Stimulated activated CD4-positive, alpha-beta T cell treated with anti-CD3 and anti-CD28 coated beads, Interleukin-12 subunit alpha, Interleukin-12 subunit beta, amount 100 ng/mL, for 24 hours (primary cell): ENCODE data around the gene TMIGD2.
A peak's percentile ranks its signal among the peaks of the same experiment; 100 is the strongest.

ENCODE experiments used
- DNase-seq, 2 experiments: peaks; one replicate each; pipeline ENCODE4 v3.0.0-alpha.2; 2020; ENCODE audit warnings: low read depth in 2 of 2

Gene TMIGD2

GRCh38 chr19:4326837-4327251, 24.7 kb upstream of the TMIGD2 start:
- no peak for DNase-seq

DNA sequence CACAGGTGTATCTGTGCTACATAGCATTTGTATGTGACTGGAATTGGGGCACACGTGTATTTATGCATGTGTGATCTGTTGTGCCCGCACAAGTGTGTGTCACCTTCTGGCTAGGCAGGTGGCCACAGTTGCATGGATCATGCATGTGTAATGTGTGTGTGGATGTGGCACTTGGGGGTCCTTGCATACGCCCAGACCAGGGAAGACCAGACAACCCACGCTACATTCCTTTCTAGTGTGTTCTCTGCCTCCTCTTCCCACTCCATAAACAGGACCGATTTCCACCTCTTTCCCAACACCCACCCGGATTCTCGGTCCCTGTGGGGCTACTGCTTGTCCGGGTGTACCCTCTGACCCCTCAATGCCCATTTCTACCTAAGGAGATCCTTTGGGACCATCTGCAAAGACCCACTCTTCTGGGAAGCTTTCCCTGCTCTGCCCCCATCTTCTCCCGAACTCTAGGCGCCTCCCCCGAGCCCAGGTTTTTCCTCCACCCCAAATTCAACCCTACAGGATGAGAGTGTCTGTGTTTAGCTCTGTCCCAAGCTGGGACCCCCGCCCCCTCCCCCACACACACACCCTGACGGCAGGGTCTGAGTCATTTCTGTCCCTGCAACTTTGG, 24.1 kb upstream of the TMIGD2 start:
- DNase-seq, result no peak

DNA sequence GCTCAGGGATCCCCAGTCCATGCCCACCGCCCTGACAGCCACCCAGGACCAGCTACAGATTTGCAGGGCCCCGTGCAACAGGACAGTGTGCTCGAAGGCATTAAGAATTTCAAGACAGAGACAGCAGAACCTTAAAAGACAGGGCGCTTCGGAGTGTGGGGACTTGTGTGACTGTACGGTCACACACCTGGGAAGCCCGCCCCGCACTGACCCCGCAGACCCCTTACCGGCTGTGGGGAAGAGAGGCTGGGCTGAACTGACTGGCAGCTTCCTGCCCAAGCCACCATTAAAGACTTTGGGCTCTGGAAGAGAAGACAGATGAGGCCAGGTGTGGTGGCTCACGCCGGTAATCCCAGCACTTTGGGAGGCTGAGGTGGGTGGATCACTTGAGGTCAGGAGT, 22.0 kb upstream of the TMIGD2 start:
- DNase-seq, result no peak

DNA sequence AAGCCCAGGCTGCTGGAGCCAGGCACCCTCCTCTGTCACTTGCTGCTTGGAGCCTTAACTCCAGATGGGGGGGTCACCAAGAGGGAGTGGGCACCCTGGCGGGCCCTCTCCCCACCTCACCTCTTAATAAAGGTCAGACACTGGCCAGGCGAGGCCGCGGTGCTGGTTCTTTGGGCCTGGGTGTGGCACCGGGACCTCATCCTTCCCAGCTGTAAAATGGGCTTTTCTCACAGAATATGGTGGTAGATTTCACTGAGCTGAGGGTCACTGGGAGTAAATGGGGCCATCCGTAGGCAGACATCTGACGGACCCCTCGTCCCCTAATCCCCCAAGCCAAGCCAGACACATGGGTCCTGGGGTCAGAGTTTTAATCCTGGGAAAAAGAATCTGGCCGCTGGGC, 21.5 kb upstream of the TMIGD2 start:
- no peak for DNase-seq

DNA sequence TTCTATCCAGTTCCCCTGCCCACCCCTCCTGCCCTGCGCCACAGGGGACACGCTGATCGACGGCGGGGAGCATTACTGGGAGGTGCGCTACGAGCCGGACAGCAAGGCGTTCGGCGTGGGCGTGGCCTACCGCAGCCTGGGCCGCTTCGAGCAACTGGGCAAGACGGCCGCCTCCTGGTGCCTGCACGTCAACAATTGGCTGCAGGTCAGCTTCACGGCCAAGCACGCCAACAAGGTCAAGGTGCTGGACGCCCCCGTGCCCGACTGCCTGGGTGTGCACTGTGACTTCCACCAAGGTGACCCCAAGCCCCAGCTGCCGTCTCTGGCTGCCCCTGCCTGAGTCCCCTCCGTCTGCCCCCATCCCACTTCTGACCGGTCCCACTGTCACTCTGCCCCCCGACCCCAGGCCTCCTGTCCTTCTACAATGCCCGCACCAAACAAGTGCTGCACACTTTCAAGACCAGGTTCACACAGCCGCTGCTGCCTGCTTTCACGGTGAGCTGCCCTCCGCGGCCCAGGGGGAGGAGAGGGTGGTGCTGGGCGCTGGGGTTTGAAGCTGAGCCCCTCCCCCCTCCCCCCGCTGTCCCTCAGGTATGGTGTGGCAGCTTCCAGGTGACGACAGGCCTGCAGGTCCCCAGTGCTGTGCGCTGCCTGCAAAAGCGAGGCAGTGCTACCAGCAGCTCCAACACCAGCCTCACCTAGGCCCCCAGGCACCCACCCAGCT, 20.9 kb upstream of the TMIGD2 start:
- DNase-seq, result no peak

GRCh38 chr19:4320419-4320818, 18.2 kb upstream of the TMIGD2 start:
- DNase-seq, result no peak

- DNase-seq, result no peak
These were observed 17.0 kb upstream of the TMIGD2 start for GRCh38 chr19:4319067-4319718.

- DNase-seq, result no peak
These were observed 16.3 kb upstream of the TMIGD2 start for GRCh38 chr19:4318460-4318859.

DNA sequence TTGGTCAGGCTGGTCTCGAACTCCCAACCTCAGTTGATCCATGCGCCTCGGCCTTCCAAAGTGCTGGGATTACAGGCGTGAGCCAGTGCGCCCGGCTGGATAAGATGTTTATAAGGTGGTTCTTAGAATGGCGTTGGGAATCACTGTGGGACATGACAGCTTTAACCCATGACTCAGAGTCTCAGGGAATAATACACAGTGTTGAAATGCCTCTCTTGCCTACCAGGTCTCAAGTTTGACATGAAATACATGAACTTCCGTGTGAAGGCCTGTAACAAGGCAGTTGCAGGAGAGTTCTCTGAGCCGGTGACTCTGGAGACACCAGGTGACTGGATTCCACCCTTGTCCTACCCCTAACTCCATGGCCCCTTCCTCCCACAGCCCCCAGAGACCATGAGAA, 14.8 kb upstream of the TMIGD2 start:
- DNase-seq, result no peak

DNA sequence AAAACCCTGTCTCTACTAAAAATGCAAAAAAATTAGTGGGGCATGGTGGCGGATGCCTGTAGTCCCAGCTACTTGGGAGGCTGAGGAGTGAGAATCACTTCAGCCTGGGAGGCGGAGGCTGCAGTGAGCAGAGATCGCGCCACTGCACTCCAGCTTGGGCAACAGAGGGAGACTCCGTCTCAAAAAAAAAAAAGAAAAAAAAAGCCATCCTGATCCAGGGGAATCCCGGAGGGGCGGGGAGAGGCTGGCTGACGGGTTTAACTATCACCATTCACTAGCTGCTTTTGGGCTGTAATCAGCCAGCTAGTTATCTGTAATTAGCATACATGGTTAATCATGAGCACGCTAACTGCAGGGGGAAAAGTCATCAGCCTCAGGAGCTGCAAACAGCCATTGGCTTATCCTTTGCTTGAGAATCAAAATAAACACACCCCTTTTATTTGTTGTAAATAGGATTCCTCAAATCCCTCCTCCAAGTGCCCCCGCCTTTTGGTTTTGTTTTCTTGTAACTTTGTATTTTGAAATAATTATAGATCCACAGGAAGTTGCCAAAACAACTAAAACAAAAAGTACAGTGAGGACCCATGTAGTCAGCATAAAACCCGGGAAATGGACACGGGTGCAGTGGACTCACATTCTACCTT, 11.8 kb upstream of the TMIGD2 start:
- no peak for DNase-seq

DNA sequence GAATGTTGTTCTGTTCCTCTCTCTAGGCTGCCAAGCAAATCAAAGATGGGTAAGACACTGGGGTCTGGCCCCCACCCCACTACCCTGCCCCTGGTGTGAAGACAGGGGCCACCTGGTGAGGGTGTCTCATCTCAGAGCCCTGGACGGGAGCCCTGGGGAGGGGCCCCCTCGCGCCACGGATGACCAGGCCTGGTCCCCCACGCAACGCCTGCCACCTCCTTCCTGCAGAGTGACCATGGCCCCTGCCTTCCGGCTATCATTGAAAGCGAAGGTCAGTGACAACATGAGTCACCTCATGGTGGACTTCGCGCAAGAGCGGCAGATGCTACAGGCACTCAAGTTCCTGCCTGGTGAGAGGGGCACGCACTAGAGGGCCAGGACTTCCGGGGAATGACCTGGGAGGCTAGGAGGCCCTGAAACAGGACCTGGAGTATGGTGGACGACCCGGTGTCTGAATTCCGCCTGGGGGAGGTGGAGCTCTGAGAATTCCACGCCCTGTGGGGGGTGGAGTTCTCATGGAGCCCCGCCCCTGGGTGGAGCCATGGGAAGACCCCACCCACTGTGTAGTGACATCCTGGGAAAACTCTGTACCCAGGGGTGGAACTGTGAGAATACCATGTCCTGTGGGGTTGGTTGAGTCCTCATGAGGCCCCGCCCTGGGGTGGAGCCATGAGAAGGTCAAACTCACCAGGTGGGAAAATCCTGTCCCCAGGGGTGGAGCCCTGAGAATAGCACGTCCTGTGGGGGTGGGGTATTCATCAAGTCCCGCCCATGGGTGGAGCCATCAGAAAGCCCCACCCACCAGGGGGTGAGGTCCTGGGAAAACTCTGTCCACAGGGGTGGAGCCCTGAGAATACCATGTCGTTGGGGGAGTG, 8.3 kb upstream of the TMIGD2 start:
- DNase-seq, result no peak

GRCh38 chr19:4305659-4306058, 3.5 kb upstream of the TMIGD2 start:
- DNase-seq, result no peak

- no peak for DNase-seq
These were observed 3.0 kb upstream of the TMIGD2 start for GRCh38 chr19:4305257-4305612.

DNA sequence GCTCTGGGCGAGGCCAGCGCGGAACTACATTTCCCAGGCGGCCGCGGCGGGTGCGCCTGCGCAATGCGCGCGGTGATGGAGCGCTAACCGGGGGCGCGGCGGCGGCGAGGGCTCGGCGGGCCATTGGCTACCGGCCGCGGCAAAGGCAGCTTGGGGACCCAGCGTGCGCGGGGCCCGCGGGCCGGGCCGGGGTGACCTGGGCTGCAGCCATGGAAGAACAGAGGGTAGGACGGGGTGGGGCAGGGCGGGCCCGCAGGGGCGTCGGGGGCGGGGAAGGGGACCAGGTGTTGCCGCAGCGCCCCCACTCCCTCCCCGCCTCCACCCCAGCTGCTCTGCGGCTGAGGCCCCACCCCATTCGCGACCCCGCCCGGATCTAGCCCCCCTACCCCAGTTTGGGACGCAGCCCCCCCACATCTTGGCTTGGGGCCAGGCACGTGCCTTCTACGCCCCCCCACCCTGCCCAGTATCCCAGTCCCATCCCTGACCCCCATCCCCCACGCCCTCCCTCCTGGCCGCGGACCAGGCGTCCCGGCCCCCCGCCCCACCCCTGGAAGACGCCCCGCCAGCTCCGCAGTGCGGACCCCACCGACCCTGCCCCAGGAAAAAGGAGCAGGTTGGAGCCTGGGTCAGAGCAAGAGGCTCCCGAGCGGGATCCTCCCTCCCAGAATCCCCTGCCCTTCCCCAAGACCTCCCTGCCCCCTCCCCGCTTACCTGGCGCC, 2.5 kb upstream of the TMIGD2 start, which contains the start of gene FSD1:
Gene FSD1, plus strand, starts transcription at position 61 of the 719 bp plus-strand sequence. Its CDS starts 149 bp downstream, at position 210.
- DNase-seq, result peak; percentile 51 to 77

DNA sequence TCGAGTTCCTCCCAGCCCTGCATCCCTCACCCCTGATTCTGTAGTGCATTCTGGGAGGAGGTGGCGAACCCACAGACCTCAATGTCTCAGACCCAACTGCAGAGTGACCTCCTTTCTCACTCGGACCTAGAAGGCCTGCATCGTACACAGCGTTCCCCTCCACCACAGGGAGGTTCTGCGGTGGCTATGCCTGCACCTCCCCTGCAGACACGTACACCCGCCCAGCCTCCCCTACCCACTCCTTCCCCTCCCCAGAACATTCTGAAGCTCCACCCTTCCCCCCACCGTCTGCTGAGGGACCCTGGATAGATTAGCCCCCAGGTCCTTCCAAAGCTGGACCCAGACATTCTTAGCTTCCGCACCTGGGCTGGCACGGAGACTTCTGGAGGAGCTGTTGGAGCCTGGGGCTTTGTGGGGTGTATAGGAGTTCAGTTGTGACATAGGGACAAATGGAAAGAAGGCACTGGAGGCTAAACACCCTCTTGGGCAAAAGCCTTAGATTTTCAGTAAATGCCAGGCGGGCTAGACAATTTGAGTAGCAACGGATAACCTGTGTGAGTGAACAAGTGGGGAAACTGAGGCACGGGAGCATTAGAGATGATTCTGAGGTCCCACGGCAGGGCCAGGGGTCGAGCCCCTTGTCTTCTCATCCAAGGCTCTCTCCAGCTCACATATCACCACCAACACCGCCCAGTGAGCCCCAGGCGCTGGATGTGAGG, 1.8 kb upstream of the TMIGD2 start:
- no peak for DNase-seq

- DNase-seq, result no peak
These were observed 473 bp downstream of the TMIGD2 start for GRCh38 chr19:4301590-4302242.

DNA sequence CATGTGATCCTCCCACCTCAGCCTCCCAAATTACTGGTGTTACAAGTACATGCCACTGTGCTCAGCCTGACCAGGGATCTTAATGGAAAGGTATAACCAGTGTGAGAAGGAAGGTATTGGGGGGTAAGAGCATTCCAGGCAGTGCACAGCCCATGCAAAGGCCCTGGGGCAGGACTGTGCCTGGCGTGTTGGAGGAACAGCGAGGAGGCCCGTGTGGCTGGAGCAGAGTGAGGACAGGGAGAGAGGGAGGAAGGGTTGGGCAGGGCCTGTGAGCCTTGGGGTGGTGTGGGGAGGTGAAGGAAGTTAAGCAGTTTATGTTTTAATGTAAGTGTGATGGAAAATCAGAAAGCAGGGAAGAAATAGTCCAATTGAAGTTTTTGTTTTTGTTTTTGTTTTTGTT, 1.6 kb downstream of the TMIGD2 start:
- no peak for DNase-seq

- no peak for DNase-seq
These were observed 3.2 kb downstream of the TMIGD2 start for GRCh38 chr19:4298810-4299550.
